Transverse colon (tissue), 4 donors: ENCODE measurements around the gene C6orf47. TPM values are rescaled to one million over a fixed set of nuclear protein-coding genes. Genes with fewer than 3 reads are reported as not detected.

Source experiments
- DNase-seq: peaks from one replicate; pipeline ENCODE4 v3.0.0-alpha.2; 2019
- H3K27ac ChIP-seq, 4 donors: fragments of 200-600 bp; sonication (generic); 2 replicates each; pipeline ENCODE4 v1.5.1; 2016 to 2018; ENCODE audit warnings: inconsistent platforms in 4 of 4
- H3K27me3 ChIP-seq: fragments of 200-600 bp; sonication (generic); 2 replicates; pipeline ENCODE4 v1.5.1; 2017; ENCODE audit warnings: inconsistent platforms
- H3K36me3 ChIP-seq, 4 donors: fragments of 200-600 bp; sonication (generic); 2 replicates each; pipeline ENCODE4 v1.5.1; 2017 to 2019; ENCODE audit warnings: inconsistent platforms in 4 of 4
- H3K4me1 ChIP-seq, 4 donors: fragments of 200-600 bp; sonication (generic); 2 replicates each; pipeline ENCODE4 v1.5.1; 2017 to 2020; ENCODE audit warnings: inconsistent platforms in 4 of 4
- H3K4me3 ChIP-seq, 4 donors: fragments of 200-600 bp; sonication (generic); 1 replicate in 1 of 4; 2 replicates in 3 of 4; pipeline versions ENCODE4 v1.5.1 to v1.6.1; 2017 to 2019; ENCODE audit warnings: inconsistent platforms in 4 of 4
- H3K9me3 ChIP-seq, 2 donors: fragments of 200-600 bp; sonication (generic); 2 replicates each; pipeline ENCODE4 v1.5.1; 2017 to 2019; ENCODE audit warnings: inconsistent platforms in 2 of 2
- EP300 ChIP-seq: sonication (generic); formaldehyde crosslinking; IDR thresholded peaks from one replicate; pipeline ENCODE4 v1.6.1; 2017; ENCODE audit warnings: antibody characterized with exemption, low read depth
- POLR2A ChIP-seq: fragments of 450-650 bp; IDR thresholded peaks from one replicate; pipeline ENCODE4 v1.6.1; 2016; ENCODE audit warnings: antibody characterized with exemption, mild to moderate bottlenecking, moderate library complexity
- POLR2AphosphoS5 ChIP-seq, 3 donors: sonication (generic); formaldehyde crosslinking; IDR thresholded peaks; one replicate each; pipeline ENCODE4 v1.6.1; 2016; ENCODE audit warnings: antibody characterized with exemption in 3 of 3
- WGBS, 2 donors: methylation state at CpG; one replicate each; pipeline ENCODE4 v1.1.5; 2018; ENCODE audit warnings: low coverage in 1 of 2; 5-methylcytosine and 5-hydroxymethylcytosine counted together
- in situ Hi-C, 4 donors: fragments of 200-750 bp; cut with MboI; loops; one replicate each; pipeline versions ENCODE4 v1.15.0 to v1.15.1; 2017; ENCODE audit warnings: low sequenced_read_pairs in 3 of 4, low pct_ligation_motif_present in 1 of 4, low pct_unique_long_range_greater_than_20kb in 1 of 4
- intact Hi-C: fragments of 100-400 bp; cut with DNase I; formaldehyde crosslinking; loops from one replicate; pipeline ENCODE4 v1.15.1; 2023; ENCODE audit warnings: low total_unique reads
- small RNA-seq, 4 donors: library from RNA; depleted of rRNA; stranded (forward); fragments of <200 nt; gene quantifications; one replicate each; pipeline ENCODE3, GENCODE V24; 2016
- total RNA-seq, 4 donors: library from RNA; depleted of rRNA; stranded (reverse); fragments of >200 nt; gene quantifications; one replicate each; pipeline ENCODE4 v1.1.0, GENCODE V29; 2016
- TF ChIP-seq, protein P1 (sequence below), 5 experiments: fragments of 200-600 bp in 3 of 5; fragments of 450-650 bp in 2 of 5; sonication (generic) in 3 of 5; IDR thresholded peaks; 1 replicate in 2 of 5; 2 replicates in 3 of 5; pipeline ENCODE4 v1.5.1; 2016 to 2017; ENCODE audit warnings: antibody characterized with exemption in 5 of 5, inconsistent platforms in 3 of 5, mild to moderate bottlenecking in 2 of 5, moderate library complexity in 1 of 5

C6orf47 gene
- total RNA-seq, 4 donors from 2014 or later, result 18.7 to 45.7 (median 25.2) TPM

DNA sequence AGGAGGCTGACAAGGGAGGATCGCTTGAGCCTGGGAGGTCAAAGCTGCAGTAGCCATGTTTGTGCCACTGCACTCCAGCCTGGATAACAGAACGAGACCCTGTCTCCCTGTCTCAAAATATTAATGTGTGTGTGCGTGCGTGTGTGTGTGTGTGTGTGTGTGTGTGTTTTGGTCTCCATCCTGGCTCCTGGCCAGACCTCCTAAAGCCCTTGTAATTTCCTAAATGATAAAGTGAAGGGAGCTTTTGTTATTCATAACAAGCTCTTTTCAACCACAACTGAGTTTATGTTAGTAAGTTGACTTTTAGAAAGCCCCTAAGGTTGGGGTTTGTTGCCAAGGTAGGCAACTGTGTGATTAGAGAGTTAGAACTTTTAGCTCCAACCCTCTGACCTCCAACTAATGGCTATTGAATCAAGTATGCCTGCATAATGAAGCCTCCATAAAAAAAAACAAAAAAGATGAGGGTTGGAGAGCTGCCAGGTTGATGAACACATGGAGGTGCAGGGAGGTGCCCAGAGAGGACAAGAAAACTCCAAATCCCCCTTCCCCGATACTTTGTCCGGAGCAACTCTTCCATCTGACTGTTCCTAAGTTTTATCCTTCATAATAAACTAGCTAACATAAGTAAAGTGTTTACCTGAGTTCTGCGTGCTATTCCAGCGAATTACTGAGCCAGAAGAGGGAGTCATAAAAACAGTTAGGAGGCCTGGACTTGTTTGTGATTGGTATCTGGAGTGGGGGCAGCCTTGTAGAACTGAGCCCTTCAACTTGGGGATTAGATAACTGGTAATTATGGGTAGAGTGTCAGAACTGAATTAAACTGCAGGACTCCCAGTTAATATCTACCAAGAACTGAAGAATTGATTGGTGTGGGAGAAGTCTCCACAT, 50.8 kb downstream of the C6orf47 start:
- in situ Hi-C loops, result no loop called here
- no peaks in the 10 kb centered on the region for H3K36me3 ChIP-seq
- TF ChIP-seq POLR2A (no peak), POLR2AphosphoS5 (IDR thresholded peaks at IDR 0.05) (no peak), EP300 (no peak)
- TF ChIP-seq, protein P1, sequence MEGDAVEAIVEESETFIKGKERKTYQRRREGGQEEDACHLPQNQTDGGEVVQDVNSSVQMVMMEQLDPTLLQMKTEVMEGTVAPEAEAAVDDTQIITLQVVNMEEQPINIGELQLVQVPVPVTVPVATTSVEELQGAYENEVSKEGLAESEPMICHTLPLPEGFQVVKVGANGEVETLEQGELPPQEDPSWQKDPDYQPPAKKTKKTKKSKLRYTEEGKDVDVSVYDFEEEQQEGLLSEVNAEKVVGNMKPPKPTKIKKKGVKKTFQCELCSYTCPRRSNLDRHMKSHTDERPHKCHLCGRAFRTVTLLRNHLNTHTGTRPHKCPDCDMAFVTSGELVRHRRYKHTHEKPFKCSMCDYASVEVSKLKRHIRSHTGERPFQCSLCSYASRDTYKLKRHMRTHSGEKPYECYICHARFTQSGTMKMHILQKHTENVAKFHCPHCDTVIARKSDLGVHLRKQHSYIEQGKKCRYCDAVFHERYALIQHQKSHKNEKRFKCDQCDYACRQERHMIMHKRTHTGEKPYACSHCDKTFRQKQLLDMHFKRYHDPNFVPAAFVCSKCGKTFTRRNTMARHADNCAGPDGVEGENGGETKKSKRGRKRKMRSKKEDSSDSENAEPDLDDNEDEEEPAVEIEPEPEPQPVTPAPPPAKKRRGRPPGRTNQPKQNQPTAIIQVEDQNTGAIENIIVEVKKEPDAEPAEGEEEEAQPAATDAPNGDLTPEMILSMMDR (IDR thresholded peaks at IDR 0.05), result no peak
- H3K9me3 ChIP-seq, result no peaks in the 10 kb centered on the region
- H3K27me3 ChIP-seq, result no peaks in the 10 kb centered on the region
- peaks cover 0 to 12% (median 4%) of the 10 kb centered on the region in 4 donors for H3K4me1 ChIP-seq
- intact Hi-C loops, result no loop called here
- 66% methylated on average over 8 of the region's 8 CpGs; no CpG with 5 or more reads in 1 of the 2 donors for WGBS, 2 donors
- DNase-seq, result no peak
- H3K4me3 ChIP-seq, result no peak overlapping the region
- no peak overlapping the region for H3K27ac ChIP-seq

Small RNA genes within 50 kb of the gene (small RNA-seq; reads per million reads assigned to genes)
- 0 to 0.55 (median 0.32) reads per million in 4 donors for gene MIR4646
- gene MIR6832, result 0 reads per million in 4 donors
- 0 reads per million in 4 donors for gene RF00019
- 5.0 to 12.6 (median 10.6) reads per million in 4 donors for gene SNORA38
- gene UQCRHP1, result 0 reads per million in 4 donors

Other genes with a start within 250 kb of the C6orf47 start
- gene MICB, start 162.6 kb downstream of the C6orf47 start, total RNA-seq, result 1 to 10 TPM; 1.4 to 9.7 (median 4.0) TPM
- gene MCCD1, start 131.8 kb downstream of the C6orf47 start, total RNA-seq, result not detected
- 100 to 1,000 TPM; 147 to 519 (median 271) TPM for gene DDX39B, start 118.8 kb downstream of the C6orf47 start, total RNA-seq
- gene ATP6V1G2, start 114.2 kb downstream of the C6orf47 start, total RNA-seq, result under 1 TPM in 2 of 4 donors, not detected in 2; 0.82 to 0.95 TPM
- 10 to 100 TPM; 13.7 to 29.5 (median 22.9) TPM for gene NFKBIL1, start 113.2 kb downstream of the C6orf47 start, total RNA-seq
- not detected for gene LTA, start 88.5 kb downstream of the C6orf47 start, total RNA-seq
- gene TNF, start 85.2 kb downstream of the C6orf47 start, total RNA-seq, result 1 to 10 TPM in 1 of 4 donors, under 1 TPM in 1, not detected in 2; 0.41 to 1.1 TPM
- gene LTB, start 78.4 kb downstream of the C6orf47 start, total RNA-seq, result 10 to 100 TPM in 1 of 4 donors, 1 to 10 TPM in 1, not detected in 2; 7.6 to 34.8 TPM
- 1 to 10 TPM in 3 of 4 donors, not detected in 1; 1.1 to 7.6 (median 1.9) TPM for gene LST1, start 74.5 kb downstream of the C6orf47 start, total RNA-seq
- not detected for gene NCR3, start 67.8 kb downstream of the C6orf47 start, total RNA-seq
- 10 to 100 TPM in 2 of 4 donors, 1 to 10 TPM in 1, not detected in 1; 9.4 to 19.5 (median 17.3) TPM for gene AIF1, start 45.5 kb downstream of the C6orf47 start, total RNA-seq
- gene PRRC2A, start 40.1 kb downstream of the C6orf47 start, total RNA-seq, result 100 to 1,000 TPM in 1 of 4 donors, 10 to 100 TPM in 3; 63.9 to 138 (median 85.8) TPM
- 100 to 1,000 TPM; 221 to 310 (median 231) TPM for gene BAG6, start 8.1 kb downstream of the C6orf47 start, total RNA-seq
- gene APOM, start 4.9 kb downstream of the C6orf47 start, total RNA-seq, result 1 to 10 TPM in 2 of 4 donors, not detected in 2; 2.2 to 5.5 TPM
- gene GPANK1, start 4.2 kb upstream of the C6orf47 start, total RNA-seq, result 10 to 100 TPM in 3 of 4 donors, 1 to 10 TPM in 1; 2.4 to 32.9 (median 23.2) TPM
- gene CSNK2B, start 5.3 kb upstream of the C6orf47 start, total RNA-seq, result 100 to 1,000 TPM; 182 to 231 (median 210) TPM
- gene LY6G5B, start 9.2 kb upstream of the C6orf47 start, total RNA-seq, result 10 to 100 TPM in 2 of 4 donors, 1 to 10 TPM in 2; 2.4 to 21.3 (median 10.3) TPM
- 1 to 10 TPM in 1 of 4 donors, under 1 TPM in 1, not detected in 2; 0.95 to 2.2 TPM for gene LY6G5C, start 20.3 kb upstream of the C6orf47 start, total RNA-seq
- gene ABHD16A, start 42.5 kb upstream of the C6orf47 start, total RNA-seq, result 10 to 100 TPM; 45.4 to 72.8 (median 67.4) TPM
- not detected for gene LY6G6F, start 46.1 kb upstream of the C6orf47 start, total RNA-seq
- not detected for gene LY6G6D, start 54.6 kb upstream of the C6orf47 start, total RNA-seq
- gene LY6G6C, start 61.0 kb upstream of the C6orf47 start, total RNA-seq, result not detected
- under 1 TPM in 1 of 4 donors, not detected in 3; 0.16 TPM for gene MPIG6B, start 62.6 kb upstream of the C6orf47 start, total RNA-seq
- gene DDAH2, start 68.5 kb upstream of the C6orf47 start, total RNA-seq, result 100 to 1,000 TPM in 3 of 4 donors, 10 to 100 TPM in 1; 78.3 to 148 (median 107) TPM
- 100 to 1,000 TPM; 253 to 375 (median 362) TPM for gene CLIC1, start 75.8 kb upstream of the C6orf47 start, total RNA-seq
- 100 to 1,000 TPM in 1 of 4 donors, 10 to 100 TPM in 3; 16.5 to 159 (median 43.9) TPM for gene MSH5, start 79.2 kb upstream of the C6orf47 start, total RNA-seq
- 10 to 100 TPM in 1 of 4 donors, 1 to 10 TPM in 1, not detected in 2; 3.3 to 11.1 TPM for gene SAPCD1, start 101.9 kb upstream of the C6orf47 start, total RNA-seq
- gene VWA7, start 116.5 kb upstream of the C6orf47 start, total RNA-seq, result 10 to 100 TPM in 2 of 4 donors, 1 to 10 TPM in 2; 7.6 to 22.1 (median 9.6) TPM
- 10 to 100 TPM; 18.0 to 54.7 (median 31.1) TPM for gene VARS1, start 135.0 kb upstream of the C6orf47 start, total RNA-seq
- gene LSM2, start 146.2 kb upstream of the C6orf47 start, total RNA-seq, result 10 to 100 TPM; 23.5 to 43.0 (median 34.8) TPM
- under 1 TPM in 2 of 4 donors, not detected in 2; 0.64 to 0.68 TPM for gene HSPA1L, start 154.5 kb upstream of the C6orf47 start, total RNA-seq
- gene HSPA1A, start 154.8 kb upstream of the C6orf47 start, total RNA-seq, result 100 to 1,000 TPM; 192 to 247 (median 221) TPM
- 100 to 1,000 TPM; 104 to 471 (median 278) TPM for gene HSPA1B, start 167.0 kb upstream of the C6orf47 start, total RNA-seq
- 10 to 100 TPM; 21.1 to 88.7 (median 65.4) TPM for gene NEU1, start 202.0 kb upstream of the C6orf47 start, total RNA-seq
- gene SLC44A4, start 218.2 kb upstream of the C6orf47 start, total RNA-seq, result 100 to 1,000 TPM; 149 to 734 (median 395) TPM
- gene EHMT2, start 236.9 kb upstream of the C6orf47 start, total RNA-seq, result 10 to 100 TPM; 25.9 to 33.3 (median 27.9) TPM
- 1 to 10 TPM in 1 of 4 donors, under 1 TPM in 3; 0.14 to 1.3 (median 0.77) TPM for gene ZBTB12, start 241.3 kb upstream of the C6orf47 start, total RNA-seq